ENCODE data around the gene ADAMTS9. TPM values are rescaled to one million over a fixed set of nuclear protein-coding genes. Genes with fewer than 3 reads are reported as not detected.
A peak's percentile ranks its signal among the peaks of the same experiment; 100 is the strongest.

ADAMTS9 gene
- total RNA-seq, 1 donor from 2014 or later: 47.7 TPM

DNA sequence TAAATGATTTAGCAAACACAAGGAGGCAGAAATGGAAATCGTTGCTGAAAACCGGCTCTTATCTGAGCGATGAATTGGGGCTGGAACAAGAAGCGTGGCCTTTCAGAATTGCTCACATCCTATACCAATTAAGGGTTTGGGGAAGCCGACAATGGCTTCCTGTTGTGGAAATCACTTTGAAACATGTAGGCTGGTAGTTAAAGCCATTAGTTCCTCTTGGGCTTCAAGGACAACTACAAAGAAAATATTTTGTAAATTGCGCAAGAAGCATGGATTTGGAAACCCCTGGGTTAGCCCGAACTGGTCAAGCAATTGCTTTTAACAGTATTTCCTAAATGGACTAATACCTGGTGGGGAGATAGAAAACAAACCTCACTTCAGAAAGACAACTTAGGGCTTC is 182.4 kb downstream of the ADAMTS9 start:
- H3K36me3 Mint-ChIP-seq: no peaks in the 10 kb centered on the region
- Histone ChIP-seq H3K27ac (no peak overlapping the region), H3F3A (ENCODE audit: low read depth) (peaks cover 14% of the 10 kb centered on the region), H3K9me3 (ENCODE audit: low read depth) (no peaks in the 10 kb centered on the region), H3K4me1 (peaks cover 21% of the 10 kb centered on the region), H3K4me2 (no peak overlapping the region), H3K36me3 (no peaks in the 10 kb centered on the region), H4K20me1 (ENCODE audit: low read depth) (no peaks in the 10 kb centered on the region), H3K27me3 (no peaks in the 10 kb centered on the region), H2AFZ (replicated peaks) (peak overlapping the region; percentile 0), H3K79me2 (ENCODE audit: low read depth) (no peaks in the 10 kb centered on the region), H3K4me3 (no peak overlapping the region), H3K9ac (no peak overlapping the region)
- TF ChIP-seq, protein P1, sequence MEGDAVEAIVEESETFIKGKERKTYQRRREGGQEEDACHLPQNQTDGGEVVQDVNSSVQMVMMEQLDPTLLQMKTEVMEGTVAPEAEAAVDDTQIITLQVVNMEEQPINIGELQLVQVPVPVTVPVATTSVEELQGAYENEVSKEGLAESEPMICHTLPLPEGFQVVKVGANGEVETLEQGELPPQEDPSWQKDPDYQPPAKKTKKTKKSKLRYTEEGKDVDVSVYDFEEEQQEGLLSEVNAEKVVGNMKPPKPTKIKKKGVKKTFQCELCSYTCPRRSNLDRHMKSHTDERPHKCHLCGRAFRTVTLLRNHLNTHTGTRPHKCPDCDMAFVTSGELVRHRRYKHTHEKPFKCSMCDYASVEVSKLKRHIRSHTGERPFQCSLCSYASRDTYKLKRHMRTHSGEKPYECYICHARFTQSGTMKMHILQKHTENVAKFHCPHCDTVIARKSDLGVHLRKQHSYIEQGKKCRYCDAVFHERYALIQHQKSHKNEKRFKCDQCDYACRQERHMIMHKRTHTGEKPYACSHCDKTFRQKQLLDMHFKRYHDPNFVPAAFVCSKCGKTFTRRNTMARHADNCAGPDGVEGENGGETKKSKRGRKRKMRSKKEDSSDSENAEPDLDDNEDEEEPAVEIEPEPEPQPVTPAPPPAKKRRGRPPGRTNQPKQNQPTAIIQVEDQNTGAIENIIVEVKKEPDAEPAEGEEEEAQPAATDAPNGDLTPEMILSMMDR (IDR thresholded peaks at IDR 0.05): no peak
- TF ChIP-seq EZH2phosphoT487 (IDR thresholded peaks at IDR 0.05) (no peak), EZH2 (IDR thresholded peaks at IDR 0.05) (no peak)
- H3K27me3 Mint-ChIP-seq (ENCODE audit: insufficient read depth, low read depth): peaks cover 2% of the 10 kb centered on the region
- no peak overlapping the region for H3K27ac Mint-ChIP-seq
- H3K4me3 Mint-ChIP-seq: no peak overlapping the region
- H3K9me3 Mint-ChIP-seq: no peaks in the 10 kb centered on the region
- no peak for DNase-seq (ENCODE audit: low spot score)
- H3K4me1 Mint-ChIP-seq: no peaks in the 10 kb centered on the region

DNA sequence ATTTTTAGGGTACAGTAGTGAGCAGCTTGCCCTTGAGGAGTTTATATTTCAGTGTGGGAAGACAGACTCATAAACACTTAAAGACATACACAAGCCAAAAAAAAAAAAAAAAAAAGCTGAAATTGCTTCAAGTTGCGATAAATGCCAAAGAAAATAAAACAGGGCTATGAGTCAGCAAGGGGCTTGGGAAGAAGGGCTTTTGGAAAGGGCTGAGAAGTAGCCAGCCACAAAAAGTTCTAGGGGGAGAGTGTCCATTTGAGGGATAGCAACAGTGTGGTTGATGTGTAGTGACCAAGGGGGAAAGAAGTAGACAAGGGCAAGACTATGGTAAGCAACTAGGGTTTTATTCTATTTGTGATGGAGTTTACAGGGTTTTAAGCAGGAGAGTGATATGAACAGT is 185.5 kb downstream of the ADAMTS9 start:
- no peaks in the 10 kb centered on the region for H3K27me3 ChIP-seq
- H3K4me1 Mint-ChIP-seq: no peaks in the 10 kb centered on the region
- H3K27ac Mint-ChIP-seq: no peak overlapping the region
- TF ChIP-seq EZH2phosphoT487 (IDR thresholded peaks at IDR 0.05): no peak
- TF ChIP-seq EZH2 (IDR thresholded peaks at IDR 0.05): no peak
- TF ChIP-seq, protein P1 (IDR thresholded peaks at IDR 0.05): no peak
- no peaks in the 10 kb centered on the region for H3K79me2 ChIP-seq (ENCODE audit: low read depth)
- no peak overlapping the region for H2AFZ ChIP-seq (replicated peaks)
- no peak overlapping the region for H3K4me2 ChIP-seq
- H3K9me3 Mint-ChIP-seq: no peaks in the 10 kb centered on the region
- peaks cover 21% of the 10 kb centered on the region for H3K4me1 ChIP-seq
- H3K27me3 Mint-ChIP-seq (ENCODE audit: insufficient read depth, low read depth): peaks cover 7% of the 10 kb centered on the region
- no peaks in the 10 kb centered on the region for H3K36me3 Mint-ChIP-seq
- H3K9ac ChIP-seq: no peak overlapping the region
- no peaks in the 10 kb centered on the region for H3K9me3 ChIP-seq (ENCODE audit: low read depth)
- H3K4me3 ChIP-seq: no peak overlapping the region
- no peak overlapping the region for H3K4me3 Mint-ChIP-seq
- no peak for DNase-seq (ENCODE audit: low spot score)
- no peak overlapping the region for H3K27ac ChIP-seq
- peaks cover 14% of the 10 kb centered on the region for H3F3A ChIP-seq (ENCODE audit: low read depth)
- no peaks in the 10 kb centered on the region for H4K20me1 ChIP-seq (ENCODE audit: low read depth)
- no peaks in the 10 kb centered on the region for H3K36me3 ChIP-seq

DNA sequence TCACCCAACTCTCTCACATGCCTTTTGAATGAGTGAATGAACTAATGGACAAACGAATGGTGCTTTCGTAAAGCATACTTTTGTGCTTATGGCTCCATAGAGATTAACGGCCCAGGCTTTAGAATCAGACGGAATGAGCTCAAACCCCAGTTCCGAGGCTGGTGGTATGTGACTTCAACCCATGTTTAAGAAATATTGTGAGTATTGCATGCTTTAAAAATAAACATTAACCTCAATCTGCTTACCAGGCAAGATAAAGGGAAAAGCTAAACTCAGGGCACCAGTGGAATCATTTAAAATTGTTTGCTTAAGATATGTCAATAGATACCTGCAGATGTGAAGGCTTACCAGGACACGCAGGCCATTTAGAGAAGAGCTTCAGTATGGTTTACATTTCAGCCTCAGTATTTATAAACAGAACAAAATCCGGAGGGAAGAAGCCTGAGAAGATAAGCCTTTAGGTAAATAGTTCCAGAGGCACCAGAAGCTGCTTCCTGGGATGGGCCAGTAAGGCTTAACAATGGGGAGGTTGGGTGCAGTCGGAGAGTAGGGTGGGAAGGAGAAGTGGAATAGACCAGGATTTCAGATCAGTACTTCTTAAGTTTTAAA is 186.4 kb downstream of the ADAMTS9 start:
- peak; percentile 15 for DNase-seq (ENCODE audit: low spot score)
- Mint-ChIP-seq H3K27me3 (ENCODE audit: insufficient read depth, low read depth) (peaks cover 6% of the 10 kb centered on the region), H3K36me3 (no peaks in the 10 kb centered on the region), H3K4me3 (no peak overlapping the region), H3K4me1 (no peaks in the 10 kb centered on the region), H3K9me3 (no peaks in the 10 kb centered on the region), H3K27ac (no peak overlapping the region)
- Histone ChIP-seq H3K9ac (no peak overlapping the region), H3K79me2 (ENCODE audit: low read depth) (no peaks in the 10 kb centered on the region), H3F3A (ENCODE audit: low read depth) (peaks cover 14% of the 10 kb centered on the region), H3K4me1 (peaks cover 21% of the 10 kb centered on the region), H3K4me2 (peak overlapping the region; percentile 25), H3K27ac (no peak overlapping the region), H3K27me3 (no peaks in the 10 kb centered on the region), H3K36me3 (no peaks in the 10 kb centered on the region), H4K20me1 (ENCODE audit: low read depth) (no peaks in the 10 kb centered on the region), H3K4me3 (no peak overlapping the region), H3K9me3 (ENCODE audit: low read depth) (no peaks in the 10 kb centered on the region), H2AFZ (replicated peaks) (peak overlapping the region; percentile 30)
- TF ChIP-seq EZH2 (IDR thresholded peaks at IDR 0.05): no peak
- TF ChIP-seq, protein P1 (IDR thresholded peaks at IDR 0.05): no peak

Data from neural progenitor cell (in vitro differentiated cells).